GM19099 (cell line): ENCODE results near the gene HECTD1.

Source experiments
- POLR2A ChIP-seq: IDR thresholded peaks from 3 replicates; pipeline ENCODE4 v1.6.1; 2011; ENCODE audit warnings: low read depth; ENCODE audit not compliant: insufficient read length; ENCODE audit errors: extremely low read depth

The HECTD1 gene

DNA sequence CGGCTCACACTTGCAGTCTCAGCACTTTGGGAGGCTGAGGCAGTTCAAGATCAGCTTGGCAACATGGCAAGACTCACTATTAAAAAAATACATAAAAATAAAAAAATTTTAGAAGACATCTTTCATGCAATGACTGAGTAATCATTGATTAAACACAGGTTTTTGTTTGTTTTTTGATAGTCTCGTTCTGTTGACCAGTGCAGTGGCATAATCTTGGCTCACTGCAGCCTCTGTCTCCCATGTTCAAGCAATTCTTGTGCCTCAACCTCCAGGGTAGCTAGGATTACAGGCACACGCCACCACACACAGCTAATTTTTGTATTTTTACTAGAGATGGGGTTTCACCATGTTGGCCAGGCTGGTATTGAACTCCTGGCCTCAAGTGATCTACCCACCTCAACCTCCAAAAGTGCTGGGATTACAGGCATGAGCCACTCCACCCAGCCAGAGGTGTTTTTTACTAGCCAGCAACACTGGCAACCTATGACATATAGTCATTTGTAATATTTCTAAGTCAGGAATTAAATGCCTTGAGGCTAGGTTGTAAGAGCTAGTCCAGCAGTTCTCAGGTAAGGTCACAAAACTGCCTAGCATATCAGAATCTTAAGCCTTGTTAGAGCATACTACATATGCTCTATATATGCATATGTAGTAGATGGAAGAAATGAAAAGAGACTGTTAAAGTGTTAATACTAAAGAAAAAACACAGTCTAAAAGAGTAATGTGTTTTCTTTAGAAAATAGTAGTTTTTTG is 27.1 kb downstream of the HECTD1 start:
- no peak for TF ChIP-seq POLR2A

DNA sequence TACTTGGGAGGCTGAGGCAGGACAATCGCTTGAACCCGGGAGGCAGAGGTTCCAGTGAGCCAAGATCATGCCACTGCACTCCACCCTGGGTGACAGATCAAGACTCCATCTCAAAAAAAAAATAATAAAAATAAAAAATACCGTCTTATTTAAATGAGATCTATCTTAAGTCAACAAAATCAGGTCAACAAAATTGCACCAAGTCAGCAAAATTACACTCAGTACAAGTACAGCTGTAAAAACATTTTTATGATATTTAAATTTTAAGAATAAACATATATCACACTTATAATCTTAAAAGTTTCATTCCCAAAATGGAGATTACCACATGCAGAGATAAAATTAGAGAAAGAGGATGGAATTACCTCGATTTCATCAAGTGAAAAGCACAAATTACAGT is 33.2 kb downstream of the HECTD1 start:
- no peak for TF ChIP-seq POLR2A

DNA sequence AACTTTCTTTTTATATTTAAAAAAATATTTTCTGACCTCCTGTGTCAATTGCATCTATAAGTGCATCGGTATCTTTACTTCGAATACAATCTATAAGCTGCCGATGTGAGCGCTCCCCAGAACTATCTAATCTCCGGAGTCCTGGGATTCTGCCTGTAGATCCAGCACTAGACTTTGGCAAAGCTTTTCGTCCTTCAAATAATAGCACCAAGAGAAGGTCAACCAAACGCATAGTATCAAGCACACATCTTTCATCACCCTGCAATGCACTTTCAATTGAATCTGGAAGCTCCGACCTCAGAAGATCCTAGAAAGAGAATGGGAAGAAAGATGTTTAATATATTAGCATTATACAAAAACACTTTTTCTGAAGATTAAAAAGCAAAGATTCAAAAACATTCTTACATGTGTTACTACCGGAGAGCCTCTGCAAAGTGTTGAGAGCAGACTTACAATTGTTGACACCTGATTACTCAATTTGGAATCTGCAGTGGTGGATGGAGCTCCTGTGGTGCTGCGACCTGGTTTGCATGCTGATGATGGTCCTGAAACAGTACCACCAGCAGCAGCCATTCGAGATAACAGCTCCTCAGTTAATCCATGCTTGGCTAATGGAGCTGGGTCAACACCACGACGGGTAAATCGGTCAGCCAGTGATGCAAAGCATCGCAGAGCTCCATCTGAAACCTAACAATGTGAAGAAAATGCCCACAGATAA is 34.3 kb downstream of the HECTD1 start:
- TF ChIP-seq POLR2A, result no peak

DNA sequence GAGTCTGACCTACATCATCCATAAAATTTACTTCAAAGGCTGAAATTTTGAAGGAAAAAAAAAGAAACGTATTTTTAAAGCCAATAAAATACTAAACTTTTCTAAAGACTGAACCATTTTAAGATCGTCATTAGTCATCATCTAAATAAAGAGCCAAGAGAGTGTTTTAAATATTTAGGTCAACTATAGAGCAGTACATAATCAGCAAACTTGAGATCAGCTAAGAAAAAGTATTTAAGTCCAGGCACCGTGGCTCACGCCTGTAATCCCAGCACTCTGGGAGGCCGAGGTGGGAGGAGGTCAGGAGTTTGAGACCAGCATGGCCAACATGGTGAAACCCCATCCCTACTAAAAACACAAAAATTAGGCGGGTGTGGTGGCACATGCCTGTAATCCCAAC is 35.5 kb downstream of the HECTD1 start:
- no peak for TF ChIP-seq POLR2A

DNA sequence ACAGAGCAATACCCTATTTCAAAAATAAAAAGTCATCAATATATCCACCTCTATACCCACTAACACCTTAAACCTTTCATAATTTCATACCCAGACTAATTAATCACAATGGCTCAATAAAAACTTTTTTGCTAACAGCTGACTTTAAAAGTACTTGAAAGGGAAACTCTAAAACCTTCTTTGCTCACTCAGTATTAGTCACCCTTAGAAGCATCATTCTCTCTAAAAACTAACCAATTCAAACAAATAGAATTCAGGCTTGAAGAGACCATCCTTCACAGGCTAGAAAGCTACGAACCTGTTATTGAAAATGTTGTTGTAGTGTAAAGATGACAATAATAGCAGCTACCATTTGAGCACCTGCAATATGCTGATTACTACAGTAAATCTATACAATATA is 37.2 kb downstream of the HECTD1 start:
- no peak for TF ChIP-seq POLR2A

DNA sequence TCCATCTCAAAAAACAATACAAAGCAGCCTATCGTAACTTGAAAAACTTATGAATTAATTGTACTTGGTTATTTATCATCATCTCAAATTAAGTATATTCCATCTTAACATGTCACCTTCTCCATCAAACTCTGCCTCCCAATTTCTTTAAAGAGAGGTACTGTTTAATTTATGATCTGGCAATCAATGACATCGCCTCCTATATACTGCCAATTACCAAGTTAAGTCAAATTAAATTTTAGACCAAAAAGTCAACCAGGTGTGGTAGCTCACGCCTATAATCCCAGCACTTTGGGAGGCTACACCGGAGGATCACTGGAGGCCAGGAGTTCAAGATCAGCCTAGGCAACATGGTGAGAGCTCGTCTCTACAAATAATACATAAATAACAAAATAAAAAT is 37.7 kb downstream of the HECTD1 start:
- TF ChIP-seq POLR2A, result no peak

DNA sequence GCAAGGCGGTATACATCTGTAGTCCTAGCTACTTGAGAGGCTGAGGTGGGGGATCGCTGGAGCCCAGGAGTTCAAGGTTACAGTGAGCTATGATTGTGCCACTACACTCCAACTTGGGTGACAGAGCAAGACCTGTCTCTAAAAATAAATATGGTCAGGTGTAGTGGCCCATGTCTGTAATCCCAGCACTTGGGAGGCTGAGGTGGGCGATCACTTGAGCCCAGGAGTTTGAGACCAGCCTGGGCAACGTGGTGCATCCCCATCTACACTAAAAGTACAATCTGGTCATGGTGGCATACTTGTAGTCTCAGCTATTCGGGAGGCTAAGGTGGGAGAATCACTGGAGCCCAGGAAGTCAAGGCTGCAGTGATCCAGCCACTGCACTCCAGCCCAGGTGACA is 40.6 kb downstream of the HECTD1 start:
- no peak for TF ChIP-seq POLR2A

DNA sequence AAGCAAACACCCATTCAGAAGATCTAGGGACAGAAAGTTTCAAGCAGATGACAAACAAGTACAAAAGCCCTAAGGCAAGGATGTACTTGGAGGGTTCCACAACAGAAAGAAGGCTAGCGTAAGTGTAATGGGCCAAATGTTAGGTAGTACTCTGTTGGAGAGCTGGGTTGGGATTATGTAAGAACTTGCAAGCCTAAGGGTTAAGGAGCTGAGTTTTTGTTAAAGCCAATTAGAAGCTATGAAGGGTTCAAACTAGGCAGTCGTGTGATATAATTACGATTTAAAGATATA is 41.4 kb downstream of the HECTD1 start:
- TF ChIP-seq POLR2A, result no peak

DNA sequence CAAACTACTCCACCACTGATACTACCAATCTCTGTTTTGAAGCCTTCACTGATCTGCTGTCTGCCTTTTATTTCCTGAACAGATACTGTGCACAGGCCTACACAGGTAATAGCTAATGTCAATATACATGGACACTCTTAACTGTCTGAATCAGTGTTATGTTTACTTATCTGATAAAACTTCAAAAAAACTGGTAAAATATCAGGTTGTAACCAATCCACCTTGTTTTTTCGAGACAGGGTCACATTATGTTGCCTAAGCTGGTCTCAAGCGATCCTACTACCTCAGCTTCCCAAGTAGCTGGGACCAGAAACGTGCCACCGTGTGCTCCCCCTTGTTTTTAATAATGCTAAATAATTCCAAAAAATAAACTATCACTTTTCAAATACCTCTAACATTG is 43.5 kb downstream of the HECTD1 start:
- no peak for TF ChIP-seq POLR2A

DNA sequence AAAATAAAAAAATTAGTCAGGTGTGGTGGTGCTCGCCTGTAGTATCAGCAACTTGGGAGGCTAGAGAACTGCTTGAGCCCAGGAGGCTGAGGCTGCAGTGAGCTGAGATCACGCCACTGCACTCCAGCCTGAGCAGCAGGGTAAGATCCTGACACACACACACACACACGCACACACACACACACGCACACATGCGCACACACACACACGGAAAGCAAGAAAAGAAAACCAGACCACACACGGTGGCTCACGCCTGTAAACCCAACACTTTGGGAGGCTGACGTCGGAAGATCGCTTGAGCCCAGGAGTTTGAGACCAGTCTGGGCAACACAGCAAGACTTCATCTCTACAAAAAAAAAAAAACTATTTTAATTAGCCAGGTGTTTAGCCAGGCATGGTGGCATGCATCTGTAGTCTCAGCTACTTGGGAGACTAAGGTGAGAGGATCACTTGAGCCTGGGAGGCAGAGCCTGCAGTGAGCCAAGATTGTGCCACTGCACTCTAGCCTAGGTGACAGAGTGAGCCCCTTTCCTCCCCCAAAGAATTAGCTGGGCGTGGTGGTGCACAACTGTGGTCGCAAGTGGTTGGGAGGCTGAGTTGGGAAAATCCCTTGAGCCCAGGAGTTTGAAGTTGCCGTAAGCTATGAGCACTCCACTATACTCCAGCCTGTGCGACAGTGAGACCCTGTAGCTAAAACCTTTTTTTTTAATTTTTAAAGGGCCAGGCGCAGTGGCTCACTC is 44.5 kb downstream of the HECTD1 start:
- no peak for TF ChIP-seq POLR2A

DNA sequence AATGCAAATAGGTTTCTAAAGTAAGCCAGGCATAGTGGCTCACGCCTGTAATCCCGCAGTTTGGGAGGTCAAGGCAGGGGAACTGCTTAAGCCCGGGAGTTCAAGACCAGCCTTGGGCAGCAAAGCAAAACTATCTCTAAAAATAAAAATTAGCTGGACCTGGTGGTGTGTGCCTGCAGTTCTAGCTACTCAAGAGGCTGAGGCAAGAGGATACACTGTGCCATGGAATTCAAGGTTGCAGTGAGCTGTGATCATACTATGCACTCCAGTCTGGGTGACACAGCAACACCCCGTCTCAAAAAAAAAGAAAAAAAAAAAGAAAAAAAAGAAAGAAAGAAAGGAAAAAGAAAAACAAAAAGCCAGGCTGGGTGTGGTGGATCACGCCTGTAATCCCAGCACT is 46.3 kb downstream of the HECTD1 start:
- no peak for TF ChIP-seq POLR2A

DNA sequence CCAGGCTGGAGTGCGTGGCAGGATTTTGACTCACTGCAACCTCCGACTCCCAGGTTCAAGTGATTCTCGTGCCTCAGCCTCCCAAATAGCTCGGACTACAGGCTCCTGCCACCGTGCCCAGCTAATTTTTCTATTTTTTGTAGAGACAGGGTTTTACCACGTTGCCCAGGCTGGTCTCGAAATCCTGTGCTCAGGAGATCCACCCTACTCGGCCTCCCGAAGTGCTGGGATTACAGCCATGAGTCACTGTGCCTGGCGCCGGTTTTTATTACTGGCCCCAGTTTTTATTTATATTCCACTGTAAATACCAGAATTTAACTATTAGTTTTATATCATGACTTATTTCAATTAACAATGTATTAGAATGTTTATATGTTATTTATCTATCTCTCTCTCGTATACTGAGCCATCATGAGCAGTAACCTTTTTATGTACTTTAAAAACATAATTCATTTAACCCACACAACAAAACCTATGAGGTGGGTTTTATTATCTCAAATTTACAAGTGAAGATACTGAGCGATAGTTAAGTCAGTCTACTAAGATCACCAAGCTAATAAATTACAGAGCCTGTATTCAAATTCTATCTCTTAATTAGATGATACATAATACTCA is 47.8 kb downstream of the HECTD1 start:
- no peak for TF ChIP-seq POLR2A

DNA sequence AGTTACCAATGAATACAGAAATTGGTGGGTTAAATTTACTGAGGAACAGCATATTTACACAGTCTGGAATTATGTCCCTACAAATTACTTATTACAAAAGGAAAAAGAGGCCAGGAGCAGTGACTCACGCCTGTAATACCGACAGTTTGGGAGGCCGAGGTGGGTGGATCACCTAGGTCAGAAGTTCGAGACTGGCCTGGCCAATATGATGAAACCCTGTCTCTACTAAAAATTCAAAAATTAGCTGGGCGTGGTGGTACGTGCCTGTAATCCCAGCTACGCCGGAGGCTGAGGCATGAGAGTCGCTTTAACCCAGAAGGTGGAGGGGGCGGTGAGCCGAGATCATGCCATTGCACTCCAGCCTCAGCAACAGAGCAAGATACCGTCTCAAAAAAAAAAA is 52.6 kb downstream of the HECTD1 start:
- TF ChIP-seq POLR2A, result no peak

DNA sequence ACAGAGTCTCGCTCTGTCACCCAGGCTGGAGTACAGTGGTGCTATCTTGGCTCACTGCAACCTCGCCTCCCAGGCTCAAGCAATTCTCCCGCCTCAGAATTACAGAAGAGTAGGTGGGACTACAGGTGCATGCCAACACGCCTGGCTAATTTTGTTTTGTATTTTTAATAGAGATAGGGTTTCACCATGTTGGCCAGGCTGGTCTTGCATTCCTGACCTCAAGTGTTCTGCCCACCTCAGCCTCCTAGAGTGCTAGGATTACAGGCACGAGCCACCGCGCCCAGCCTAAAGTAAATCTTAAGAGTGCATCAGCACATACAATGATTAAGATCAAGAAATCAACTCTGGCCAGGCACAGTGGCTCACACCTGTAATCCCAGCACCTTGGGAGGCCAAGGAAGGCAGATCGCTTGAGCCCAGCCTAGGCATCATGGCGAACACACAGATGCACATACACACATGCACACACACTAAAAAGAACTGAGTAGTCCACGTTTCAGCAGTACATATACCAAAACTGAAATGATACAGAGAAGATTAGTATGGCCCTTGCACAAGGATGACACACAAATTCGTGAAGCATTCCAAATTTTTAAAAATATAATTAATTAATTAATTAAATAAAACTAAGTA is 65.0 kb downstream of the HECTD1 start:
- TF ChIP-seq POLR2A, result no peak

DNA sequence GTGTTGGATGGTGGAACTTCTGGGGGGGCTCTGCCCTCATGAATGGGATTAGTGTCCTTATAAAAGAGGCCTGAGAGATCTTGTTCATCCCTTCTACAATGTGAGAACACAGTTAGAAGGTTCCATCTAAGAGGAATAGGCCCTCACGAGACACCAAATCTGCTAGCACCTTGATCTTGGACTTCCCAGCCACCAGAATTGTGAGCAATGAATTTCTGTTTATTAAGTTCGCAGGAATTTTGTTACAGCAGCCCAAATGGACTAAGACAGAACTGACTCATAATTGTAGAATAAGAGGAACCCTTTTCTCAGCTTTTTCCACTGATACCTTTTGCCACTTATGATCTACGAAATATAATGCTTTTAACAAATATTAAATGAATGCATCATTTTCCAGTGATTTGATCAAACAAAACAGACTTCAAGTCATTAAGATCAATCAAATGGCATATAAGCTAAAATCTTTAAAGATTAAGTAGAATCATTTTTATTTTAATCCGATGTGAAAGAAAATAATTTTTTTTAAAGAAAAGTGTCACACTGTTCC is 68.2 kb downstream of the HECTD1 start:
- TF ChIP-seq POLR2A, result no peak
